NCI-H1694 treated with DMSO at 0.1 percent for 48 hours (cell line): Measurements from ENCODE around the gene MPC2.

ENCODE experiments used
- DNase-seq: peaks from one replicate; lab custom pipeline; 2025; lab: John Stamatoyannopoulos, UW

Gene MPC2

DNA sequence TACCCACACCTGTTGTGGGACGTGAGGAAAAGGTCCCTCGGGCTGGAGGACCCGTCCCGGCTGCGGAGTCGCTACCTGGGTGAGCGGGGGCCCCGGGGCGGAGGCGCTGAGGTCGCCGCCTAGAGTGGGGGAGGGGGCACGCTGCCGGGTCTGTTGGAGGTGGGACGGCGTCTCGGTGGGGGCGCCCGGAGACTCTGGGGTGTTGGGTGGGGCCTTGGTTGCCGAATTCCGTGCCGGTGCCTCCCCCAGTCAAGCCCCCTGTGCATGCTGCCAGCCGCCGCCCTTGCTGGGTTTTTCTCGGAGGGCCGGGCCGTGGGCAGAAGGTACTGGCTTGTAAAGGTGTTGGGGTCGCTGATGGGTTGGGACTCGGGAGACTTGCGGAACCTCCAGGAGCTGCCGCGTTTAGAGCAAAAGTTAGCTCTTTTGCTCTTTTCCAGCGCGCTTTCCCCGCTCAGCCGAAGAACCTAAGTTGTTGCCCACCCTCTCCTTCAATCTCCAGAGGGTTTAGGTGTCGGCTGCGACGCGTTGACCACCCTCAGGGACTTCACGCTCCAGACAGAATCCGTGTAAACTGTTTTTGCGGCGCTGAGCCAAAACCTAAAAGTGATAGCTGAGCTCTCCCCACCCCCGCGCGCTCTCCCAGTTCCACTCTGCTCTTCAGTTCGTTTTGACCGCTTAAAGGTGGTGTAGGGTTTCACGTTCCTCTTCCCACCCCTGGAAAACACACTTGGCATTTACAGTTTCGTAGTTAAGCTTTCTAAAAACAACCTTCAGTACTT is at the start of gene MPC2:
Gene MPC2 (minus strand): TSS at position 143 of the 779 bp plus-strand sequence. CDS start 1,231 bp downstream, outside the sequence.
- peak; percentile 13 for DNase-seq

DNA sequence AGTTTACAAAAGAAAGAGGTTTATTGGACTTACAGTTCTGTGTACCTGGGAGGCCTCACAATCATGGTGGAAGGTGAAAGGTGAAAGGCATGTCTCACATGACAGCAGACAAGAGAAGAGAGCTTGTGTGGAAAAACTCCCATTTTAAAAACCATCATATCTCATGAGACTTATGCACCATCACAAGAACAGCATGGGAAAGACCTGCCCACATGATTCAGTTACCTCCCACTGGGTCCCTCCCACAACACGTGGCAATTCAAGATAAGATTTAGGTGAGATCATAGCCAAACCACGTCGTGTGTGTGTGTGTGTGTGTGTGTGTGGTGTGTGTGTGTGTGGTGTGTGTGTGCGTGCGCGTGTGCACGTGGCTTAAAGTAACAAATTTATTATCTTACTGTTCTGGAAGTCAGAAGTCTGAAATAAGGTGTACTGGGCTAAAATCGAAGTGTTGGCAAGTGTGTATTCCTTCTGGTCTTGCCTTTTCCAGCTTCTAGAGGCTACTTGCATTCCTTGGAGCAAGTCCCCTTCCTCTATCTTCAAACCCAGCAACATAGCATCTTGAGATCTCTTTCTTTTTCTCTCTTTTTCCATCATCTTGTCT is 48.1 kb upstream of the MPC2 start:
- no peak for DNase-seq

DNA sequence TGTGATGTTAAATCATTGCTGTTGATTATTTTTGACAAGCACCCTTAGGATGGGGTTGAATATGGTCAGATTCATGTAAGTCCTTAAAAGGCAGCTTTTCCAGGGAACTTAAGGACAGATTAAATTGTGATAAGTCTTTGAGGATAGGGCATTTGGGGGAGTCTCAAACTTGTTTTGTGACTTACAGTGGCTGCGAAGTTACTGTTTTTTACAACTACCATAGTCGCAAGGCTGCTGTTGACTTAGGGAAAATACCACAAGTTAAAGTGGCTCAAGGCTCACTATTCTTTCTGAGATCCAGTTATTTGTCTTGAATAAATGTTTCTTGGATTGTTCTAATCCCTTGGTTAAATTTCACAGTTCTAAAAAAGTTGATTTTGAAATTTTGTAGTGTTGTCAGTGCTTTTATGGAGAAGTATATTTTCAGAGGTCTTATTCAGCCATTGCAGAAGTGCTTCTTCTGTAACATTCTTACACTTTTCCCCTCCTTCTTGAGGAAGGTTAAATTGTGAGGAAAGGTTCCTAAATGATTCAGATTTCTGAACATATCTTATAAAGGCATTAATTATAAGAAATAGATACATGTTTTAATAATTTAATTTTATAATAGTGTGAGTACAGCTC is 47.0 kb upstream of the MPC2 start:
- no peak for DNase-seq

DNA sequence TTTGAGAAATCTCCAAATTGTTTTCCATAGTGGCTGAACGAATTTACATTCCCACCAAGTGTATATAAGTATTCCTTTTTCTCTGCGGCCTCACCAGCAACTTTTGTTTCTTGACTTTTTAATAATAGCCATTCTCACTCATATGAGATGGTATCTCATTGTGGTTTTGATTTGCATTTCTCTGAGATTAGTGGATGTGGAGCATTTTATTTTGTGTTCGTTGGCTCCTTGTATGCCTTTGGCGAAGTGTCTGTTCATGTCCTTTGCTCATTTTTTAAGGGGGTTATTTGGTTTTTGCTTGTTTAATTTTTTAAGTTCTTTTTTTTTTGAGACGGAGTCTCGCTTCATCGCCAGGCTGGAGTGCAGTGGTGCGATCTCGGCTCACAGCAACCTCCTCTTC is 45.1 kb upstream of the MPC2 start:
- no peak for DNase-seq

DNA sequence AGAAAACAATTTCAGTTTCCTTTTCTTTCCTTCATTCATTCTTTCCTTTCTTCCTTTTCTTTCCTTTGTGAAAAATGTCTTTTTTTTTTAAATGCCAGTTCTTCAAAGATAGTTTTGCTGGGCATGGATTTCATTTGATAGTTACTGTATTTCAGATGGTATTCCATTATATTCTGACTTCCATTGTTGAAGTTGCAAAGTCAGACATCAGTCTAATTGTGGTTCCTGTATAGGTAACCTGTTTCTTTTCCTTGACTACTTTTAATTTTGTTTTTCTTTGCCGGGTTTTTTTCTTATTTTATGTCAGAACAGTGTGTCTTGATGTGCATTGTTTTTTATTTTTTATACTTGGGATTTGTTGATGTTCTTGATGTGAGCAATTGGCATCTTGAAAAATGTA is 40.4 kb upstream of the MPC2 start:
- no peak for DNase-seq

DNA sequence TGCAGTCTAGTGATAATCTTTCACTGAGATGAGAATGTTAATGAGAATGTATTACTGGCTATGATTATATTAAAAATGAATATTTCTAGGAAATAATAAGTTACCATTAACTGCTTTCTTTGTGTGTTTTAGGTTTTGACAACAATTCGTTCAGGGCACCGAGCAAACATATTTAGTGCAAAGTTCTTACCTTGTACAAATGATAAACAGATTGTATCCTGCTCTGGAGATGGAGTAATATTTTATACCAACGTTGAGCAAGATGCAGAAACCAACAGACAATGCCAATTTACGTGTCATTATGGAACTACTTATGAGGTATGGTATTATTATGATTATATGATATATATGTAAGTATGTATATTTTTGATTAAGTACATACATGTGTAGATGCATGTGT is 37.8 kb upstream of the MPC2 start:
- DNase-seq = no peak

DNA sequence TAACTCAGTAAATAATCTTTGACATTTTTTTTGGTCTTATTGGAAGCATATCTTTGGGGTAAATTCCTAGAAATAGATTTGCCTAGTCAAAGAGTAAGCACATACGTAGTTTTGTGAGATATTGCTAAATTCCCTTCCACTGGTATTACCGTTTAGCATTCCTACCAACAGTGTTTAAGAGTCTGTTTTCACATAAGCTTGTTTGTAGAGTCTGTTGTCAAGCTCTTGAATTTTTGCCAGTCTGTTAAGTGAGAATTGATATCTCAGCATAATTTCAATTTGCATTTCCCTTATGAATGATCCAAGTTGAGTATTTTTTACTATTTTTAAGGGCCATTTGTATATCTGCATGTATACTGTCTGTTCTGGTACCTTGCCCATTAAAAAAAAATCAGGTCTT is 37.0 kb upstream of the MPC2 start:
- DNase-seq = no peak

DNA sequence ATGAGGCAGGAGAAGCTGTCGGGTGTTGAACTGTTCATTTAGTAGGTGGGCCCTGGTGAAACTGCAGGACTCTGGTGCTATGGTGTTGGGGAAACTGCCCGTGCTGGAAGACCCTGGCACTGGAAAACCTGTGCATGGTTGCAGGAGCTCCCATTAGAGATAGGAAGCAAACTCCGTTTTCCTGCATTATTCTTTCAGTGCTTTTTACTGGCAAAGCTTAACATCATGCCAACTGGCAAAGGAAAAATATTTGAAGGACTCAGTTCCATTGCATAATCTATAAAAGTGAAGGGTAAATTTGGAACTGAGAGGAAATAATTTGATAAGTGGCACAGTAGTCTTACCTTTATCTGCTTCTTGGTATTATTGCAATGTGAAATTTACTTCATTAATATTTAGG is 31.7 kb upstream of the MPC2 start:
- DNase-seq = no peak

DNA sequence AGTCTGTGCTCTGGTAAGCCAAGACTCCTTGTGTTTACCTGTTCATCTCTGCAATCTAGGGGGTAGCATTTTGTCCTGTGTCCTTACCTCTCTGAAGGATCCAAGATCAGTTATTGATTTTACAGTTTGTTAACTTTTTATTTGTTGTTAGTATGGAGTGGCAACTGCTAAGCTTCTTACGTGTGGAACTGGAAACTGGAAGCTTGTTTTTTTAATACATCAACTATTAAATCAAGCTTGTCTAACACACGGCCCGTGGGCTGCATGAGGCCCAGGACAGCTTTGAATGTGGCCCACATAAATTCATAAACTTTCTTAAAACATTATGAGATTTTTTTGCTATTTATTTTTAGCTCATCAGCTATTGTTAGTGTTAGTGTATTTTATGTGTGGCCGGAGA is 29.2 kb upstream of the MPC2 start:
- DNase-seq = no peak

DNA sequence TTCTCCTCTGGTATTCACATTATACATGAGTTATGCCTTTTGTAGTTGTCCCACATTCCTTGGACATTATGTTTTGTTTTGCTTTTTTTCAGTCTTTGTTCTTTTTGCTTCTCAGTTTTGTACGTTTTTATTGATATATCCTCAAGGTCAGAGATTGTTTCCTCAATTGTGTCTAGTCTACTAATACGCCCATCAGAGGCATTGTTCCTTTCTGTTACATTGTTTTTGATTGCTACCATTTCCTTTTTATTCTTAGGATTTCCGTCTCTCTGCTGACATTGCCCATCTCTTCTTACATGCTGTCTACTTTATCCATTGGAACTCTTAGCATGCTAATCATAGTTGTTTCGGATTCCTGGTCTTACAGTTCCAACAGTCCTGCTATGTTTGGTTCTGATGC is 27.8 kb upstream of the MPC2 start:
- DNase-seq = no peak

DNA sequence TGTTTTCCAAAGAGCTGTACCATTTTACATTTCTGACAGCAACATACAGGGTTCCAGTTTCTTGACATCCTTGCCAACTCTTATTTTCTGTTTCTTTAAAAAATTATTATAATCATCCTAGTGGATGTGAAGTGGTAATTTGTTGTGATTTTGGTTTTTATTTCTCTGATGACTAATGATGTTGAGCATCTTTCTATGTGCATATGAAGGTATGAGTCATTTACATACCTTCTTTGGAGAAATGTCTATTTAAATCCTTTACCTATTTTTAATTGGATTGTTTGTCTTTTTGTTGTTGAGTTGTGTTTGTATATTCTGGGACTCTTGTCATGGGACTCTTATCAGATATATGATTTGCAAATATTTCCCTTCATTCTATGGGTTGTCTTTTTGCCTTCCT is 20.8 kb upstream of the MPC2 start:
- no peak for DNase-seq

DNA sequence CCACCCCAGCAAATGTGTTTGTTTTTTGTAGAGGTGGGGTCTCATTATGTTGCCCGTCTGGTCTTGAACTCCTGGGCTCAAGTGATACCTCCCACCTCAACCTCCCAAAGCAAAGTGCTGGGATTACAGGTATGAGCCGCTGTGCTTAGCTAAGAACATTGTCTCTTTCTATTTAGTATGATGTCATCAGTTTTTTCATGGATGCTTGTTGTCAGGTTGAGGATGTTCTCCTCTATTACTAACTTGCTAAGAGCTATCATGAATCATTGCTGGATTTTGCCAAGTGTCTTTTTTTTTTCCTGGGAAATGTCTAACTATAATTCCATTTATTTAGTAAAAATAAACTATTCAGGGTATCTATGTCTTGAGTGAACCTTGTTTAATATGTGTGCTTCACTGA is 19.0 kb upstream of the MPC2 start:
- DNase-seq = no peak

DNA sequence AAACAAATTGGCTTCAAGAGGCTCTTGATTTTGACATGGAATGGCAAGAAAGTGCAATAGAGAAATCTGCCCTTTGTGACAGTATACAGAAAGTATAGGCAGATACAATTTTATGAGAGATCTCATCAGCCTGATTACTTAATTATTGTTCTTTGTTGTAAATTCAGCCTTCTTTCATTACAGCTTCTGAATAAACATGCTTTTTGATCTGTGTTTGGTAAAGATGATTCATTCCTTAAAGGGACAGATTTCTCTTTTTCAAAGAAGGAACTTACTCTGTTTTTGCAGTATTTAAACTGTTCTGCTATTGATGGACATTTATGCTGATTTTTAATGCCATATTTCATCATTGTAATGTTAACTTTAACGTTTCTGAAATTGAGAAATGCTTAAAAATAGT is 13.7 kb upstream of the MPC2 start:
- DNase-seq = no peak

DNA sequence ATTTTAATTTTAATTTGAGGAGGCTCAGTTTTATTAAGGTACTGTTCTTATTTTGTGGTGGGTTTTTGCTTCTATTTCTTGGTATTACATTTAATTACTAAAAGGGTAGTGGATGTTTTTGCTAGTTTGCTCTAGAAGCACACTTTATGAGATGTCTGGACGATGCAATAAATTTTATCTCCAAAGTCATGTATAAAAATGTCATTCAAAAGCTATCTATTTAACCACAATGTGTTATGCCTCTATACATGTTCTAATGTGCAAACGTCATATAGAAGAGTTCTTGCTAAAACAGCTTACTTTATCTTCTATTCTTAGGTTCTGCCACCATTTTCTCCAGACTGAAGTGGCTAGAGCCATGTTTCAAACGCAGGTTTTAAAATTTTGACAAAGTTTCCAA is 12.9 kb upstream of the MPC2 start:
- no peak for DNase-seq

DNA sequence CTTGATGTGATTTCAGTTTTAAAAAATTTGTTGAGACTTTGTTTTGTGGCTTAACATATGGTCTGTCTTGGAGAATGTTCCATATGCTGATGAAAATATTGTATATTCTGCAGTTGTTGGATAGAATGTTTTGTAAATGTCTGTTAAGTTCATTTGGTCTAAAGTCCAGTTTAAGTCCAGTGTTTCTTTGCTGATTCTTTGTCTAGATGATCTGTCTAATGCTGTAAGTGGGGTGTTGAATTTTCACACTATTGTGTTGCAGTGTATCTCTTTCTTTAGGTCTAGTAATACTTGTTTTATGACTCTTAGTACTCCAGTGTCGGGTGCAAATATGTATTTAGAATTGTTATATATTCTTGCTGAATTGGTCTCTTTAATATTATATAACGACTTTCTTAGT is 10.9 kb upstream of the MPC2 start:
- DNase-seq = no peak

DNA sequence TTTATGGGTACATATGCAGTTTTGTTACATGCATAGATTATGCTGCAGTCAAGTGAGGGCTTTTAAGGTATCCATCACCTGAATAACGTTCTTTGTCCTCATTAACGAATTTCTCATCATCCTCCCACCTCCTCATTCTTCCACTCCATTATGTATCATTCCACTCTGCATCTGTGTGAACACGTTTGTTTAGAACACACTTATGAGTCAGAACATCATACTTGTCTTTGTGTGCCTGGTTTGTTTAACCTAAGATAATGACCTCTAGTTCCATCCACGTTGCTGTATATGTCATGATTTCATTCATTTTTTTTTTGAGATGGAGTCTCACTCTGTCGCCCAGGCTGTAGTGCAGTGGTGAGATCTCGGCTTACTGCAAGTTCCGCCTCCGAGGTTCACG is 6.7 kb upstream of the MPC2 start:
- no peak for DNase-seq

DNA sequence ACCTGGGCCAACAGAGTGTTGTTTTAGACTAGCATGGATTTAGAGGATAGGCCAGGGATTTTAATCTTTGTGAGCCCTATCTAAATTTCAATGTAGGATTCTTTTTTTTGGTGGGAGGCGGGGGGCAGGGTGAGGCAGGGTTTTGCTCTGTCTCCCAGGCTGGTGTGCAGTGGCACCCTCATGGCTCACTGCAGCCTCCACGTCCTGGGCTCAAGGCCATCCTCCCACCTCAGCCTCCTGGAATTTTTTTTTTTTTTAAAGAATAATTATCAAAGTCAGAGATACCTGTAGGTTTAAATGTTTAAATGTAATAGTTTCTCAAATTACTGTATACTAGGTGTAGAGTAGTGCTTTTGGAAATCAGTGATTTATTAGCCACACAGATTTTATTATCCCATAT is 3.4 kb upstream of the MPC2 start:
- DNase-seq = no peak

DNA sequence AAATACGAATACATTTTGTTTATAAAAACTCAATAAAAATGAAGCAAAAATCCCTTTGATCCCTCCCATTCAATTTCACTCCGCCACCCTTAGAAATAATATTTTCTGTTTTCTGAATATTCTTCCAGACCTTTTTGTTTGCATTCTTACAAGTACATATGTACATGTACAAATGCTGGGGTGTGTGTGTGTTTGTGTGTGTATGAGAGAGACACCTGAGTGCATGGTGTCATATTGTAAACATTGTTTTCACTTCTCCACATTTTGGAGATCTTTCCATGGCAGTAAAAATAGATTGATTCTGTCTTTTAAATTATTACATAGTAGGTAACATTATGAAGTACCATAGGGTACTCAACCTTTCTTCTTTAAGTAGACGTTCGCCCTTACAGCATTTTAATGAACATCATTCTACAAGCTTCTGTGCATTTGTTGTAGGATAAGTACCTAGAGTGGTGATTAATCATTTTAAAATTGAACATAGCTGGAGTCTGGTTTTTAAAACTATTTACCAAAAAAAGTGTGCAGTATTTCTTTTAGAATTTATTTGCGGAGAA is 1.3 kb upstream of the MPC2 start:
- no peak for DNase-seq

DNA sequence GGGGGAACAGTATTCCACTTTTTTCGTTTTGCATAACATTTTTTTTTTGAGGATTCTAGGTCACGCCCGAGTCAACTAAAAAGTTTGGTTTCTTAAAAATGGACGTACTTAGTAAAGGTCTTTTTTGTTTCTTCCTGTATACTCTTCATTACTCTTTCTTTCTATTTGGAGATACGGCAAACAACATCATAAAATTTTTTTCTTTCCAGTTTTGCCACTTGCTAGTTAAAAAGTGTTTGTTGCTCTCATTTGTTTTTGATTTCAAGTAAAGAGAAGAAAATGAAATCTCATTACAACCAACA is 788 bp upstream of the MPC2 start:
- DNase-seq = no peak

DNA sequence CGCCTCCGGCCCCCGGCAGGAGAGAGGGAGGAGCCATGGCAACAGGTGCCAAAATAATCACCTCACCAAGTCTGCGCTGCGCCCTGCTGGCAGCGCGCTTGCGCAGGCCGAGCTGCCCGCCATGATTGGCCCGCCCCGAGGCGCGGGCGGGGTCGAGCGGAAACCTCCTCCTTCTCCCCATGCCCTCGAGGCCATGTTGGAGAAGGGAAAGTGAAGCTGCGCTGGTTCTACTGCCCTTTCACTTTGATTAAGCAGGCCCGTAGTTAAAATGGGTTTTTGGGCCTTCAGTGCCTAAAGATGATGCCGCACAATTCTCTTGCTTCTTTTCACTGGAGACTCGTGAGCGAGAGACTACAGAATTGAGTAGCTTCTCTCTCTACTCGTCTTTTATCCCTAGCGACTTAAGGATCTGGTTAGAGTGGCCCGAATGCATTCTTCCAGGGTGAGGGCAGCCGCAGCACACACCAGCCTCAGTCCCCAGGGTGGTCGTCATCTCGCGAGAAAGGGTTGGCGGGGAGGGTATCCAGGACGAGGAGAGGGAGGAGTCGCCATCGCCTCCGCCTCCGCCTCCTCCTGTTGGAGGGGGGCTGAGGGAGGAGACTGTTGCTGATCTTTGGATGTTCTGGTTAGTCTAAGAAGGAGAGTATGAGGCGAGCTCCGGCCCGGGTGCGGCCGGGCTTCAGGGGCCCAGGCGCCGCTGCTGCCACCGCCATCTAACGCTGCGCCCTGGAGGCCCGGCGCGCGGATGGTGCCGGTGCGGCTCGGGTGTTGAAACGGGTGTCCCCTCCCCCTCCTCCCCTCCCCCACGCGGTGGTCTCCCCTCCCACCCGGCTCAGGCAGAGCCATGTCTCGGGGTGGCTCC is 573 bp downstream of the MPC2 start, which contains the start of gene DCAF6:
Gene DCAF6 (plus strand): TSS at position 616 of the 862 bp plus-strand sequence. CDS start 229 bp downstream, at position 845.
- DNase-seq = peak; percentile 98

DNA sequence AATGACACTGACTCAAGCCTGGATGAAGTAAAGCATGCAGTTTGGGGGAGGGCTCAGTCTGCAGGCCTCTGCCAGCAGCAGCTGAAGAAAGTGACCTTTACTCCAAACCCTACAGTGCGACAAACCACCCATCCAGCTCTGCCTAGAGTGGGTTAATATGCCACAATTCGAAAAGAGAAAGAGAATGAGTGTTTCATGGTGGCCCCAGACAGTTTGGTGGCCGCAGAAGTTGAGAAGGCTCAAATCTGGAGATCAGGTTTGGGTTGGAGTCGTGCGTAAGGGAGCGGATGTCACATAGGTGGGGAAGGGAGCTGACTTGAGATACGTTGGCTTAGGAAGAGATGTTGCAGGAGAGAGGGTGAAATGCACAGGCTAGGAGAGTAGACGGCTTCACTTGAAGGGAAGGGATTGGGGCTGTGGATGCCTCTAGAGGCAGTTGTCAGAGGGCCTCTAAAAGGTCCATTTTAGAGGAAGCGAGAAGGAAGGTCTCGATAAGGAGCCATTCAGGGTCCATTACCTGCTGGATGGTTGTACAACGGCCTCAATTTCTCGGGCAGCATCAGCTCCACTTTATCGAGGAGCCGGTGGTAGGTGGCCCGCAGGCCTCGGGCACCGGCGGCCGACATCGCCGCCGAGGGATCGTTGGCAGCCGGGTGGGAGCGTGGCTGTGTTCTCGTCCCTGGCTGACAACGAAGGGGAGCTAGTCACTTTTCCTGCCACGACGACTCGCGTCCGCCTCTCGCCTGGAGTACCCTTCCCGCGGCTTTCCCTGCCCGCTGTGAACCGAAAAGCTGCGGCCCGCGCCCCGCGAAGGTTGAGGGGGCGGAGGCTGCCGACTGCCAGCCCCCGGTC is 1.4 kb downstream of the MPC2 start:
- peak; percentile 24 for DNase-seq
